ENCODE data around the gene TMEM178B.

The TMEM178B gene

GRCh38 chr7:141430455-141431139 lies 356.7 kb downstream of the TMEM178B start:
- H3K4me3 ChIP-seq (replicated peaks; ENCODE audit: insufficient read depth, low read length) = no peak overlapping the region
- TF ChIP-seq POLR2AphosphoS5 (IDR thresholded peaks at IDR 0.05; ENCODE audit: low read depth) (no peak), REST (IDR thresholded peaks at IDR 0.05; ENCODE audit: insufficient replicate concordance, low read depth) (no peak)
- no peaks in the 10 kb centered on the region for H3K27me3 ChIP-seq (ENCODE audit: insufficient read depth, poor library complexity, severe bottlenecking)
- no peak for DNase-seq (ENCODE audit: low read depth in 1 of 2, low spot score in 1 of 2)
- H3K27ac ChIP-seq (replicated peaks) = no peak overlapping the region

GRCh38 chr7:141431140-141431479 lies 357.2 kb downstream of the TMEM178B start:
- TF ChIP-seq REST (IDR thresholded peaks at IDR 0.05; ENCODE audit: insufficient replicate concordance, low read depth) (no peak), GABPA (IDR thresholded peaks at IDR 0.05; ENCODE audit: low read depth) (no peak), CTCF (IDR thresholded peaks at IDR 0.05; ENCODE audit: insufficient read depth, low read length) (no peak), POLR2AphosphoS5 (IDR thresholded peaks at IDR 0.05; ENCODE audit: low read depth) (no peak), SPI1 (IDR thresholded peaks at IDR 0.05; ENCODE audit: borderline replicate concordance, low read depth) (no peak)
- no peak for DNase-seq (ENCODE audit: low read depth in 1 of 2, low spot score in 1 of 2)
- Histone ChIP-seq H3K27ac (replicated peaks) (no peak overlapping the region), H3K27me3 (ENCODE audit: insufficient read depth, poor library complexity, severe bottlenecking) (no peaks in the 10 kb centered on the region), H3K4me3 (replicated peaks; ENCODE audit: insufficient read depth, low read length) (no peak overlapping the region)

- no peaks in the 10 kb centered on the region for H3K27me3 ChIP-seq (ENCODE audit: insufficient read depth, poor library complexity, severe bottlenecking)
- DNase-seq (ENCODE audit: low read depth in 1 of 2, low spot score in 1 of 2) = no peak
- TF ChIP-seq CTCF (IDR thresholded peaks at IDR 0.05; ENCODE audit: insufficient read depth, low read length) = no peak
- no peak for TF ChIP-seq REST (IDR thresholded peaks at IDR 0.05; ENCODE audit: insufficient replicate concordance, low read depth)
- no peak for TF ChIP-seq GABPA (IDR thresholded peaks at IDR 0.05; ENCODE audit: low read depth)
- no peak for TF ChIP-seq SPI1 (IDR thresholded peaks at IDR 0.05; ENCODE audit: borderline replicate concordance, low read depth)
- no peak for TF ChIP-seq POLR2AphosphoS5 (IDR thresholded peaks at IDR 0.05; ENCODE audit: low read depth)
- no peak overlapping the region for H3K27ac ChIP-seq (replicated peaks)
- H3K4me3 ChIP-seq (replicated peaks; ENCODE audit: insufficient read depth, low read length) = no peak overlapping the region
Observed at GRCh38 chr7:141431711-141432110, 357.8 kb downstream of the TMEM178B start.
